Thoracic aorta (tissue), 2 donors: Measurements from ENCODE around the gene CLK3. TPM values are rescaled to one million over a fixed set of nuclear protein-coding genes. Genes with fewer than 3 reads are reported as not detected.

Source experiments
- ATAC-seq: fragments of 150-250 bp; one replicate; pipeline ENCODE4 v1.8.0; 2017; ENCODE audit warnings: low read depth; ENCODE audit not compliant: insufficient number of reproducible peaks, low FRiP score
- DNase-seq: peaks from one replicate; pipeline ENCODE4 v3.0.0-alpha.2; 2020; ENCODE audit warnings: low spot score
- H3K27ac ChIP-seq, 2 donors: fragments of 200-600 bp; sonication (generic); 1 replicate in 1 of 2; 2 replicates in 1 of 2; pipeline ENCODE4 v1.5.1; 2016; ENCODE audit warnings: mild to moderate bottlenecking in 2 of 2, moderate library complexity in 2 of 2
- H3K27me3 ChIP-seq: fragments of 200-600 bp; sonication (generic); replicated peaks from 2 replicates; pipeline ENCODE4 v1.6.0; 2016; ENCODE audit warnings: mild to moderate bottlenecking; ENCODE audit not compliant: insufficient read depth
- H3K36me3 ChIP-seq: fragments of 200-600 bp; sonication (generic); one replicate; pipeline ENCODE4 v1.5.1; 2016
- H3K4me1 ChIP-seq, 2 donors: fragments of 200-600 bp; sonication (generic); 1 replicate in 1 of 2; 2 replicates in 1 of 2; pipeline versions ENCODE4 v1.5.1 to v1.6.0; 2016; ENCODE audit warnings: low read depth in 2 of 2, mild to moderate bottlenecking in 1 of 2; ENCODE audit not compliant: control insufficient read depth in 1 of 2
- H3K4me3 ChIP-seq: fragments of 200-600 bp; sonication (generic); 2 replicates; pipeline ENCODE4 v1.5.1; 2016; ENCODE audit warnings: mild to moderate bottlenecking
- H3K9me3 ChIP-seq: fragments of 200-600 bp; sonication (generic); 2 replicates; pipeline ENCODE4 v1.5.1; 2016
- CTCF ChIP-seq: fragments of 200-600 bp; sonication (generic); IDR thresholded peaks from one replicate; pipeline ENCODE4 v1.5.1; 2019; ENCODE audit warnings: antibody characterized with exemption
- total RNA-seq, 2 donors: library from RNA; depleted of rRNA; stranded (reverse); fragments of >200 nt; gene quantifications; one replicate each; pipeline versions ENCODE4 v1.1.0 to v1.2.3, GENCODE V29; 2016

CLK3 gene
- total RNA-seq, 2 donors from 2014 or later = 114 to 156 TPM

GRCh38 chr15:74616366-74616939 lies 817 bp downstream of the CLK3 start:
- H3K27ac ChIP-seq = peak overlapping the region; percentile 96 to 99
- H3K9me3 ChIP-seq = no peaks in the 10 kb centered on the region
- ATAC-seq (no peak), DNase-seq (peak; percentile 60)
- peaks cover 11 to 41% of the 10 kb centered on the region in 2 donors for H3K4me1 ChIP-seq
- H3K4me3 ChIP-seq = peak overlapping the region; percentile 99
- H3K36me3 ChIP-seq = peaks cover 22% of the 10 kb centered on the region
- no peak for TF ChIP-seq CTCF
- no peaks in the 10 kb centered on the region for H3K27me3 ChIP-seq

- Histone ChIP-seq H3K36me3 (peaks cover 25% of the 10 kb centered on the region), H3K27ac (peak overlapping the region; percentile 96 to 99), H3K27me3 (no peaks in the 10 kb centered on the region), H3K4me3 (peak overlapping the region; percentile 99), H3K4me1 (peaks cover 11 to 42% of the 10 kb centered on the region in 2 donors), H3K9me3 (no peaks in the 10 kb centered on the region)
- ATAC-seq (no peak), DNase-seq (no peak)
- TF ChIP-seq CTCF = no peak
Measured at GRCh38 chr15:74616996-74617395, 1.4 kb downstream of the CLK3 start.

- H3K27ac ChIP-seq = no peak overlapping the region
- peaks cover 11 to 42% of the 10 kb centered on the region in 2 donors for H3K4me1 ChIP-seq
- peaks cover 44% of the 10 kb centered on the region for H3K36me3 ChIP-seq
- H3K27me3 ChIP-seq = no peaks in the 10 kb centered on the region
- DNase-seq = no peak
- no peaks in the 10 kb centered on the region for H3K9me3 ChIP-seq
- no peak overlapping the region for H3K4me3 ChIP-seq
- no peak for TF ChIP-seq CTCF
- no peak for ATAC-seq
Measured at GRCh38 chr15:74618841-74619596, 3.4 kb downstream of the CLK3 start.

GRCh38 chr15:74619916-74620635 lies 4.4 kb downstream of the CLK3 start:
- no peak overlapping the region for H3K27ac ChIP-seq
- peaks cover 54% of the 10 kb centered on the region for H3K36me3 ChIP-seq
- H3K4me1 ChIP-seq = peaks cover 11 to 42% of the 10 kb centered on the region in 2 donors
- no peak for ATAC-seq
- no peak for TF ChIP-seq CTCF
- H3K9me3 ChIP-seq = no peaks in the 10 kb centered on the region
- no peak for DNase-seq
- no peak overlapping the region for H3K4me3 ChIP-seq
- no peaks in the 10 kb centered on the region for H3K27me3 ChIP-seq
